ENCODE data around the gene HNRNPH3.

HNRNPH3 gene

GRCh38 chr10:68333440-68334431 lies 1.9 kb downstream of the HNRNPH3 start (continued):
- no peak for TF ChIP-seq ZNF521 (tag by site-specific recombination; IDR thresholded peaks at IDR 0.05)
- TF ChIP-seq ZFP3 (tag by site-specific recombination; IDR thresholded peaks at IDR 0.05; ENCODE audit: low read depth), result no peak
- no peak for TF ChIP-seq ZNF223 (tag by site-specific recombination; IDR thresholded peaks at IDR 0.05)
- no peak for TF ChIP-seq ZNF513 (tag by site-specific recombination; IDR thresholded peaks at IDR 0.05)
- TF ChIP-seq ZNF449 (tag by site-specific recombination; IDR thresholded peaks at IDR 0.05), result no peak
- no peak for TF ChIP-seq ZNF221 (tag by site-specific recombination; IDR thresholded peaks at IDR 0.05; ENCODE audit: borderline replicate concordance)

GRCh38 chr10:68334672-68335467 lies 3.0 kb downstream of the HNRNPH3 start:
- peaks cover 18 to 36% of the 10 kb centered on the region in 2 experiments for H3K36me3 ChIP-seq (ENCODE audit: control insufficient read depth in 2 of 2, insufficient read depth in 1 of 2, low read length in 2 of 2)
- POLR2A ChIA-PET, result interaction anchor here (0.9 kb wide), 1 partner anchor 14 kb away, joined by 4 read pairs; no protein-coding TSS in a partner anchor
- peak overlapping the region; percentile 89 for H3K4me3 ChIP-seq (ENCODE audit: low read depth, low read length)
- H3K27ac ChIP-seq (ENCODE audit: extremely low read depth, low read depth, low read length), result no peak overlapping the region
- CTCF ChIA-PET, result interaction anchor here (1.3 to 2.4 kb wide), 2 partner anchors 13 kb away, joined by 3 to 10 read pairs; no protein-coding TSS in a partner anchor
- no peaks in the 10 kb centered on the region for H3K9me3 ChIP-seq (ENCODE audit: control insufficient read depth, insufficient read depth, low read depth, low read length)
- peaks cover 9% of the 10 kb centered on the region; the same call in 1 of the 2 replicates for H3K4me1 ChIP-seq (ENCODE audit: control insufficient read depth, insufficient read depth, low read length)
- no peak for TF ChIP-seq TRIM28 (IDR thresholded peaks at IDR 0.05; ENCODE audit: borderline replicate concordance, low read length)
- no peak for TF ChIP-seq ZIC2 (tag by site-specific recombination; IDR thresholded peaks at IDR 0.05)
- peak; percentile 41 for TF ChIP-seq ZNF843 (tag by site-specific recombination; IDR thresholded peaks at IDR 0.05)
- TF ChIP-seq AEBP2 (tag by site-specific recombination; IDR thresholded peaks at IDR 0.05; ENCODE audit: borderline replicate concordance), result no peak
- TF ChIP-seq ZNF639 (tag by site-specific recombination; IDR thresholded peaks at IDR 0.05), result no peak
- TF ChIP-seq ZNF239 (tag by site-specific recombination; IDR thresholded peaks at IDR 0.05), result no peak
- TF ChIP-seq FEZF1 (tag by site-specific recombination; IDR thresholded peaks at IDR 0.05), result peak; percentile 61
- TF ChIP-seq ZNF660 (tag by site-specific recombination; IDR thresholded peaks at IDR 0.05), result no peak
- no peak for TF ChIP-seq ZNF580 (tag by site-specific recombination; IDR thresholded peaks at IDR 0.05)
- TF ChIP-seq SP7 (tag by site-specific recombination; IDR thresholded peaks at IDR 0.05), result peak; percentile 78
- TF ChIP-seq SP3 (tag by site-specific recombination; IDR thresholded peaks at IDR 0.05), result no peak
- TF ChIP-seq OVOL3 (tag by site-specific recombination; IDR thresholded peaks at IDR 0.05), result peak; percentile 33; the same call in 1 of the 2 replicates
- TF ChIP-seq ZNF391 (tag by site-specific recombination; IDR thresholded peaks at IDR 0.05; ENCODE audit: borderline replicate concordance, low read depth), result no peak
- peak; percentile 99 for TF ChIP-seq PRDM6 (tag by site-specific recombination; IDR thresholded peaks at IDR 0.05)
- no peak for TF ChIP-seq ZNF449 (tag by site-specific recombination; IDR thresholded peaks at IDR 0.05)
- no peak for TF ChIP-seq BCL11A (tag by site-specific recombination; IDR thresholded peaks at IDR 0.05; ENCODE audit: low read depth)
- no peak for TF ChIP-seq ZNF324 (tag by site-specific recombination; IDR thresholded peaks at IDR 0.05)
- no peak for TF ChIP-seq KLF16 (tag by site-specific recombination; IDR thresholded peaks at IDR 0.05)

Measured in HEK293 (cell line).